ENCODE data around the gene ASIC5.
"Not testable (repeated sequence)": the region's sequence is repeated elsewhere in the genome, so short reads cannot be mapped to it uniquely, and the experiment has no call there.

The ASIC5 gene

GRCh38 chr4:155799794-155800123 is 66.3 kb downstream of the ASIC5 start:
- no peak for DNase-seq

- no peak for DNase-seq
Observed at GRCh38 chr4:155799116-155799793, 66.8 kb downstream of the ASIC5 start.

GRCh38 chr4:155797581-155797980 is 68.5 kb downstream of the ASIC5 start:
- not testable (repeated sequence) for DNase-seq

GRCh38 chr4:155795991-155796390 is 70.1 kb downstream of the ASIC5 start:
- no peak for DNase-seq

GRCh38 chr4:155794589-155795236 is 71.4 kb downstream of the ASIC5 start:
- DNase-seq: no peak

GRCh38 chr4:155789982-155790381 is 76.1 kb downstream of the ASIC5 start:
- no peak for DNase-seq

- no peak for DNase-seq
Observed at GRCh38 chr4:155789391-155789790, 76.7 kb downstream of the ASIC5 start.

- DNase-seq: peak in 1 of 6 experiments; percentile 8
Observed at GRCh38 chr4:155787113-155787710, 78.9 kb downstream of the ASIC5 start.

GRCh38 chr4:155785828-155786227 is 80.2 kb downstream of the ASIC5 start:
- no peak for DNase-seq

- DNase-seq: no peak
Observed at GRCh38 chr4:155784637-155785036, 81.4 kb downstream of the ASIC5 start.

- no peak for DNase-seq
Observed at GRCh38 chr4:155781249-155781831, 84.7 kb downstream of the ASIC5 start.

GRCh38 chr4:155780775-155781174 is 85.3 kb downstream of the ASIC5 start:
- no peak for DNase-seq
